Pericardium fibroblast (primary cell): ENCODE data around the gene UTP11. TPM values are rescaled to one million over a fixed set of nuclear protein-coding genes. Genes with fewer than 3 reads are reported as not detected.

Experiments used
- total RNA-seq: library from RNA; depleted of rRNA; stranded (reverse); fragments of >200 nt; gene quantifications from 2 replicates; pipeline ENCODE4 v1.2.3, GENCODE V29; 2015

Gene UTP11, protein sequence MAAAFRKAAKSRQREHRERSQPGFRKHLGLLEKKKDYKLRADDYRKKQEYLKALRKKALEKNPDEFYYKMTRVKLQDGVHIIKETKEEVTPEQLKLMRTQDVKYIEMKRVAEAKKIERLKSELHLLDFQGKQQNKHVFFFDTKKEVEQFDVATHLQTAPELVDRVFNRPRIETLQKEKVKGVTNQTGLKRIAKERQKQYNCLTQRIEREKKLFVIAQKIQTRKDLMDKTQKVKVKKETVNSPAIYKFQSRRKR
- 28.4 and 34.3 TPM in 2 replicates for total RNA-seq

DNA sequence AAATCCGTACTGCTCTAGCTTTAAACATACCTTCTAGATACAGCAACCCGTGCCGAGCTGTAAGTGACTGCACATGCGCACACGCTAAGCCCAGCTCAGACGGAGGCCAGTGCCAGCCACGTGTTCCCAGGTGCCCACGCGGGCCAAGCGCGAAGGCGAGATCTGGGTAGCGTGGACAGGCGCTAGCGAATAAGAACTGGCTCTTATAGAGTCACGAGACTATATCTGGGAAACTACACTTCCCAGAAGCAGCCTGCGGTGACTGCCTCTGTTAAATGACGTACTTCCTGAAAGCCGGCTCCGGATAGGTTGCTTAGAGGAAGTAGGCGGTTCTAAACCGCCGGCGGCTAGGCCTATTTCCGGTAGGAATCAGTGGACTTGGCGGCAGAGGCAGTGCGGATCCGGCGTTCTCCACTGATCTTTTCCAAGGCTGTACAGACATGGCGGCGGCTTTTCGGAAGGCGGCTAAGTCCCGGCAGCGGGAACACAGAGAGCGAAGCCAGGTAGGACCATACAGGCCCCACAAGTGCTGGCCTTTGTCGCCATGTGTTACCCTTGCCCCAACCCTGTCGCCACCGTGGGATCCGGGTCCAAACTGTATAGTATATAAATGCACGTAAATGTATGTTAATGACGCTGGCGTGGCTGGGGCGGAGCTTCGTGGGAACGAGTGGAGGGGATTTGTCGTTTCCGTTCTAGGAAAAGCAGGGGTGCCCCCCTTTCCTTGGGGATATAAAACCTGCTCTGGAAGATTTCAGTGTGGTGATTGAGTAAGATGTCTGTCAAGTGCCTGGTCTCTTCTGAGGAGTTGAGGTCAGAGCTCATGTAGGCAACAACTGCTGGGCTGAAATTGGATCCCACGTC is at the start of gene UTP11:
Gene UTP11 (plus strand): TSS at position 372 of the 864 bp plus-strand sequence. CDS start 69 bp downstream, at position 441.

GRCh38 chr1:38005195-38006007 is 7.1 kb upstream of the UTP11 start, which contains the start of gene FHL3:
FHL3 (minus strand) TSS chr1:38005514; CDS start chr1:37999412, 6,102 bp downstream.

DNA sequence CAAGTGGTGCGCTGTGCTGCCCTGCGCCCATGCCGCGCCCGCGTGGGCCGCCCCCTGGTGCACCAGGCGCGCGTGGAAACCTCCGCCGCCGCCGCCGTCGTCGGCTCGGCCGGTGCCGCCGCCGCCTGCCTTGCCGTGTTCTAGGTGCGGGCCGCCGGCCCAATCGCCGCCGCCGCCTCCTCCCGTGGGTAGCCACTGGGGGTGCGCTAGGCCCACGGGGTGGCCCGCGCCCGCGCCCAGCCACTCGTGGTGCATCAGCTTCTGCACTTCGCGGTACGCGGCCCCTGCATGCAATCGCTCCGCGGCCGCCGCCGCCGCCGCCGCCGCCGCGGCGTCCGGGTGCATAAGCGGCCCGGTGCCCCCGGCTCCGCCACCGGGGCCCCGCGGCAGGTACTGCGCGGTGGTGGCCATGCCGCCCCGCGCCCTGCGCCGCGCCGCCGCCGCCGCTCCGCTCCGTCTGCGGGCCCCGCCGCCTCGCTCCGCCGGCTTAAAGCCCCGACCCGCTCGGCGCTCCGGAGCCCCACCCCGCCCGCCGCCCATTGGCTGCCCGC is 33.9 kb downstream of the UTP11 start, which contains the start of gene POU3F1:
Gene POU3F1 (minus strand): TSS at position 461 of the 551 bp plus-strand sequence. CDS start 50 bp downstream, at position 411.

Other genes with a start within 250 kb of the UTP11 start
- gene EPHA10, start 247.6 kb upstream of the UTP11 start, total RNA-seq: not detected in 2 replicates
- gene MANEAL, start 218.9 kb upstream of the UTP11 start, total RNA-seq: 2.1 TPM in 1 of 2 replicates, not detected in the other
- 93.2 and 201 TPM in 2 replicates for gene C1orf122, start 204.9 kb upstream of the UTP11 start, total RNA-seq
- 14.0 and 21.7 TPM in 2 replicates for gene YRDC, start 204.5 kb upstream of the UTP11 start, total RNA-seq
- 1.5 and 16.3 TPM in 2 replicates for gene MTF1, start 153.1 kb upstream of the UTP11 start, total RNA-seq
- gene INPP5B, start 65.7 kb upstream of the UTP11 start, total RNA-seq: 15.8 and 18.7 TPM in 2 replicates
- gene SF3A3, start 22.7 kb upstream of the UTP11 start, total RNA-seq: 26.5 and 51.0 TPM in 2 replicates
- gene FHL3, start 7.2 kb upstream of the UTP11 start, total RNA-seq: 43.2 and 51.1 TPM in 2 replicates
- 0.35 TPM in 1 of 2 replicates, not detected in the other for gene POU3F1, start 34.1 kb downstream of the UTP11 start, total RNA-seq